SK-N-SH (cell line): Measurements from ENCODE around the gene NCAPH2. TPM values are rescaled to one million over a fixed set of nuclear protein-coding genes. Genes with fewer than 3 reads are reported as not detected.

Source experiments
- CTCF ChIA-PET: fragments of 300-600, 350-600 bp; formaldehyde crosslinking; extraction: SDS; loops from one replicate; lab custom pipeline; 2021; lab: Yijun Ruan, JAX
- POLR2A ChIA-PET: fragments of 350-600 bp; sonication (Branson Sonifier 250); formaldehyde crosslinking; extraction: SDS; loops from one replicate; lab custom pipeline; 2020; ENCODE audit warnings: antibody characterized with exemption, inconsistent platforms; lab: Yijun Ruan, JAX
- DNase-seq: peaks from one replicate; pipeline ENCODE4 v3.0.0; 2012
- H2AFZ ChIP-seq: fragments of 200-600 bp; sonication (generic); 2 replicates; pipeline ENCODE4 v1.8.1; 2016; ENCODE audit warnings: antibody characterized with exemption, mild to moderate bottlenecking, low read depth
- H3F3A ChIP-seq: fragments of 200-600 bp; sonication (generic); replicated peaks from 2 replicates; pipeline ENCODE3; 2016; ENCODE audit warnings: antibody characterized with exemption, mild to moderate bottlenecking; ENCODE audit not compliant: insufficient read depth
- H3K27ac ChIP-seq, 2 experiments: fragments of 200-500 bp in 1 of 2; fragments of 200-600 bp in 1 of 2; sonication (Bioruptor generic) in 1 of 2; sonication (generic), shearing (Covaris generic) in 1 of 2; 2 replicates each; pipeline versions ENCODE4 v1.5.1 to v1.6.1; 2014 to 2016; ENCODE audit warnings: low read depth in 2 of 2, inconsistent platforms in 1 of 2, low read length in 1 of 2, mild to moderate bottlenecking in 1 of 2, mixed read lengths in 1 of 2
- H3K27me3 ChIP-seq: fragments of 200-600 bp; sonication (generic), shearing (Covaris generic); 2 replicates; pipeline ENCODE4 v1.6.1; 2016; ENCODE audit warnings: mixed run types; ENCODE audit not compliant: insufficient read depth
- H3K36me3 ChIP-seq, 2 experiments: fragments of 200-500 bp in 1 of 2; fragments of 200-600 bp in 1 of 2; sonication (Bioruptor generic) in 1 of 2; sonication (generic) in 1 of 2; replicated peaks in 1 of 2; 2 replicates each; pipeline versions ENCODE3 to v1.5.1; 2014 to 2016; ENCODE audit warnings: low read length in 1 of 2, mild to moderate bottlenecking in 1 of 2; ENCODE audit not compliant: insufficient read depth in 2 of 2, control insufficient read depth in 1 of 2
- H3K4me1 ChIP-seq, 2 experiments: fragments of 200-500 bp in 1 of 2; fragments of 200-600 bp in 1 of 2; sonication (Bioruptor generic) in 1 of 2; sonication (generic), shearing (Covaris generic) in 1 of 2; 2 replicates each; pipeline versions ENCODE4 v1.5.1 to v1.6.1; 2014 to 2016; ENCODE audit warnings: low read depth in 1 of 2, low read length in 1 of 2, mixed run types in 1 of 2; ENCODE audit not compliant: insufficient read depth in 2 of 2, control insufficient read depth in 1 of 2
- H3K4me2 ChIP-seq: fragments of 200-600 bp; sonication (generic), shearing (Covaris generic); 2 replicates; pipeline ENCODE4 v1.6.1; 2017; ENCODE audit warnings: mixed run types
- H3K4me3 ChIP-seq, 2 experiments: fragments of 200-500 bp in 1 of 2; fragments of 200-600 bp in 1 of 2; sonication (Bioruptor generic) in 1 of 2; sonication (generic), shearing (Covaris generic) in 1 of 2; 2 replicates each; pipeline versions ENCODE4 v1.5.1 to v1.8.1; 2014 to 2016; ENCODE audit warnings: low read depth in 2 of 2, inconsistent platforms in 1 of 2, low read length in 1 of 2, mild to moderate bottlenecking in 1 of 2, mixed read lengths in 1 of 2, moderate library complexity in 1 of 2
- H3K79me2 ChIP-seq: fragments of 200-600 bp; sonication (generic); 2 replicates; pipeline ENCODE4 v1.8.1; 2017; ENCODE audit warnings: mild to moderate bottlenecking; ENCODE audit not compliant: insufficient read depth
- H3K9ac ChIP-seq: fragments of 200-600 bp; sonication (generic); 2 replicates; pipeline ENCODE4 v1.6.1; 2017; ENCODE audit warnings: mixed run types
- H3K9me2 ChIP-seq: fragments of 200-600 bp; sonication (generic); 2 replicates; pipeline ENCODE4 v1.6.1; 2017; ENCODE audit warnings: mixed run types
- H3K9me3 ChIP-seq: fragments of 200-600 bp; sonication (generic); 2 replicates; pipeline ENCODE4 v1.6.1; 2017; ENCODE audit warnings: mixed run types, mild to moderate bottlenecking, moderate library complexity
- H4K20me1 ChIP-seq: fragments of 200-600 bp; sonication (generic); 2 replicates; pipeline ENCODE4 v1.6.1; 2017; ENCODE audit warnings: mild to moderate bottlenecking, mixed run types; ENCODE audit not compliant: insufficient read depth
- CHD2 ChIP-seq: fragments of 150-350 bp; IDR thresholded peaks from 2 replicates; pipeline ENCODE4 v1.6.1; 2018; ENCODE audit warnings: low read length; ENCODE audit not compliant: partially characterized antibody
- EP300 ChIP-seq, 2 experiments: IDR thresholded peaks; 2 replicates each; pipeline versions ENCODE4 v1.4.0 to v1.6.1; 2012; ENCODE audit warnings: borderline replicate concordance in 1 of 2, low read depth in 1 of 2, low read length in 1 of 2
- EZH2phosphoT487 ChIP-seq: fragments of 200-600 bp; sonication (generic); IDR thresholded peaks from 2 replicates; pipeline ENCODE4 v1.6.1; 2017; ENCODE audit warnings: low read depth, mixed run types, mild to moderate bottlenecking, antibody characterized with exemption, moderate library complexity, borderline replicate concordance
- FOSL2 ChIP-seq: IDR thresholded peaks from 2 replicates; pipeline ENCODE4 v1.4.0; 2012; ENCODE audit warnings: low read depth, mild to moderate bottlenecking, moderate library complexity, borderline replicate concordance
- FOXJ3 ChIP-seq: sonication (generic); formaldehyde crosslinking; IDR thresholded peaks from 2 replicates; pipeline ENCODE4 v1.5.1; 2020; ENCODE audit warnings: mild to moderate bottlenecking, missing genetic modification reagents
- GABPA ChIP-seq: IDR thresholded peaks from 2 replicates; pipeline ENCODE4 v1.4.0; 2012; ENCODE audit warnings: low read depth, mild to moderate bottlenecking
- GATA2 ChIP-seq: sonication (generic); formaldehyde crosslinking; IDR thresholded peaks from 2 replicates; pipeline ENCODE4 v1.5.0; 2020; ENCODE audit warnings: mild to moderate bottlenecking, missing genetic modification reagents
- NFIC ChIP-seq: IDR thresholded peaks from 2 replicates; pipeline ENCODE4 v1.4.0; 2012; ENCODE audit warnings: borderline replicate concordance
- POLR2AphosphoS5 ChIP-seq: IDR thresholded peaks from 2 replicates; pipeline ENCODE4 v1.6.1; 2012; ENCODE audit warnings: low read depth, low read length
- RCOR1 ChIP-seq: fragments of 150-350 bp; IDR thresholded peaks from 2 replicates; pipeline ENCODE4 v1.6.1; 2017; ENCODE audit warnings: antibody characterized with exemption, low read length
- RXRA ChIP-seq: IDR thresholded peaks from 2 replicates; pipeline ENCODE4 v1.4.0; 2012; ENCODE audit warnings: low read depth, mild to moderate bottlenecking, borderline replicate concordance
- SMC3 ChIP-seq: IDR thresholded peaks from 2 replicates; pipeline ENCODE4 v1.6.1; 2012; ENCODE audit warnings: low read depth, low read length, improper control_type of control experiment
- TAF1 ChIP-seq: IDR thresholded peaks from 2 replicates; pipeline ENCODE4 v1.6.1; 2012; ENCODE audit warnings: low read depth, mild to moderate bottlenecking, low read length, moderate library complexity, borderline replicate concordance
- YY1 ChIP-seq: IDR thresholded peaks from 2 replicates; pipeline ENCODE4 v1.4.0; 2012; ENCODE audit warnings: low read depth, mild to moderate bottlenecking
- WGBS: methylation state at CpG from one replicate; pipeline ENCODE4 v1.1.6; 2017; ENCODE audit warnings: low lambda C conversion rate; 5-methylcytosine and 5-hydroxymethylcytosine counted together
- polyA plus RNA-seq, 3 experiments: library from polyadenylated mRNA; depleted of rRNA; stranded (reverse); fragments of >200 nt; gene quantifications; 2 replicates each; pipeline ENCODE4 v1.2.3, GENCODE V29; 2012
- TF ChIP-seq, protein P1 (sequence below): IDR thresholded peaks from 2 replicates; pipeline ENCODE4; 2012
- TF ChIP-seq, protein P2 (sequence below): fragments of 200-600 bp; sonication (generic); IDR thresholded peaks from 2 replicates; pipeline ENCODE4 v1.6.1; 2017; ENCODE audit warnings: antibody characterized with exemption, mild to moderate bottlenecking, moderate library complexity
- TF ChIP-seq, protein P3 (sequence below): fragments of 150-350 bp; IDR thresholded peaks from 2 replicates; pipeline ENCODE4 v1.6.1; 2017; ENCODE audit warnings: antibody characterized with exemption, low read length, low read depth, borderline replicate concordance
- TF ChIP-seq, protein P4 (sequence below): IDR thresholded peaks from 2 replicates; pipeline ENCODE4 v1.4.0; 2012; ENCODE audit warnings: low read depth, borderline replicate concordance
- TF ChIP-seq, protein P5 (sequence below): IDR thresholded peaks from 2 replicates; pipeline ENCODE4 v1.4.0; 2012; ENCODE audit warnings: low read depth

NCAPH2 gene
- polyA plus RNA-seq, 1 of the 3 experiments (the other 2 are of a cell fraction): 22.4 TPM

DNA sequence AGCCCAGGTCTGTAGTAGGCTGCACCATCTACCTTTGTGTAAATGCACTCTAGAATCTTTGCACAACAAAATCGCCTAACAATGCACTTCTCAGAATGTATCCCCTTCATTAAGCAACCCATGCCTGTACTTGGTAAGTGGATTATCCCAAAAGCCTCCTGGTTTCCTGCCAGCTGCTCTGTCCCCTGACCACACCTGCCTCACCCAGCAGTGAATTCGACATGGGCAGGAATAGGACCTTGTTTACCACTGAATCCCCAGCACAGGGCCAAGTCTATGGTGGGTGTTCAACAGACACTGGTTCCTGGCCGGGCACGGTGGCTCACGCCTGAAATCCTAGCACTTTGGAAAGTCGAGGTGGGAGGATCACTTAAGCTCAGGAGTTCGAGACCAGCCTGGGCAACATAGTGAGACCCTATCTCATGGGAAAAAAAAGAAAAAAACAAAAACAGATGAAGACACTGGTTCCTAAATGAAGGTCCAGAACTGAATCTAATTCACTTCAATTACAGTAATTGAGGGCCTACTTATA lies 59.8 kb downstream of the NCAPH2 start:
- POLR2A ChIA-PET: no interaction called here

DNA sequence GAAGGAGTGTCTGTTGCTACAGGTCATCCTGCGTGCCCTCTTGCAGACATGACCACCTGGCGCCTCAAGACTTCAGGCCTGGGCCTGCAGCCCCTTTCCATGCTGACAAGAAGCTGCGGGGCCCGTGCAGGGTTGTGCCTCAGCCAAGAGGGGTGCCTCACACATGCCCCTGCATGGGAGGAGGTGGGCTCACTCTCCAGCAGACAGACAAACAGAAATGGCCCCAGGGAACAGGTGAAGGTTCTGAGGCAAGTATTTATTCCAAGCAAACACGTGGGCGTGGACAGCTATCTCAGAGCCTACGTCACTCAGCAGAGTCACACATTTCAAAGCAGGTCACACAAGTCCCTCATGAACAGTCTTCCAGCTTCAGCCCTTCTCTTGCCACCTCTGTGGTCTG lies 60.6 kb downstream of the NCAPH2 start:
- no peaks in the 10 kb centered on the region for H3F3A ChIP-seq
- no peaks in the 10 kb centered on the region for H3K9me3 ChIP-seq
- H2AFZ ChIP-seq: no peak overlapping the region
- H3K79me2 ChIP-seq: no peaks in the 10 kb centered on the region
- no peak for DNase-seq
- ChIA-PET CTCF (interaction anchor here (0.9 to 1.3 kb wide), 2 partner anchors 43 to 52 kb away, joined by 3 read pairs; partner anchors contain the start of gene SCO2), POLR2A (no interaction called here)
- H3K27ac ChIP-seq: no peak overlapping the region
- H3K27me3 ChIP-seq: no peaks in the 10 kb centered on the region
- no peak for TF ChIP-seq NFIC
- TF ChIP-seq, protein P1, sequence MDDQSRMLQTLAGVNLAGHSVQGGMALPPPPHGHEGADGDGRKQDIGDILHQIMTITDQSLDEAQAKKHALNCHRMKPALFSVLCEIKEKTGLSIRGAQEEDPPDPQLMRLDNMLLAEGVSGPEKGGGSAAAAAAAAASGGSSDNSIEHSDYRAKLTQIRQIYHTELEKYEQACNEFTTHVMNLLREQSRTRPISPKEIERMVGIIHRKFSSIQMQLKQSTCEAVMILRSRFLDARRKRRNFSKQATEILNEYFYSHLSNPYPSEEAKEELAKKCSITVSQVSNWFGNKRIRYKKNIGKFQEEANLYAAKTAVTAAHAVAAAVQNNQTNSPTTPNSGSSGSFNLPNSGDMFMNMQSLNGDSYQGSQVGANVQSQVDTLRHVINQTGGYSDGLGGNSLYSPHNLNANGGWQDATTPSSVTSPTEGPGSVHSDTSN: no peak
- TF ChIP-seq, protein P2, sequence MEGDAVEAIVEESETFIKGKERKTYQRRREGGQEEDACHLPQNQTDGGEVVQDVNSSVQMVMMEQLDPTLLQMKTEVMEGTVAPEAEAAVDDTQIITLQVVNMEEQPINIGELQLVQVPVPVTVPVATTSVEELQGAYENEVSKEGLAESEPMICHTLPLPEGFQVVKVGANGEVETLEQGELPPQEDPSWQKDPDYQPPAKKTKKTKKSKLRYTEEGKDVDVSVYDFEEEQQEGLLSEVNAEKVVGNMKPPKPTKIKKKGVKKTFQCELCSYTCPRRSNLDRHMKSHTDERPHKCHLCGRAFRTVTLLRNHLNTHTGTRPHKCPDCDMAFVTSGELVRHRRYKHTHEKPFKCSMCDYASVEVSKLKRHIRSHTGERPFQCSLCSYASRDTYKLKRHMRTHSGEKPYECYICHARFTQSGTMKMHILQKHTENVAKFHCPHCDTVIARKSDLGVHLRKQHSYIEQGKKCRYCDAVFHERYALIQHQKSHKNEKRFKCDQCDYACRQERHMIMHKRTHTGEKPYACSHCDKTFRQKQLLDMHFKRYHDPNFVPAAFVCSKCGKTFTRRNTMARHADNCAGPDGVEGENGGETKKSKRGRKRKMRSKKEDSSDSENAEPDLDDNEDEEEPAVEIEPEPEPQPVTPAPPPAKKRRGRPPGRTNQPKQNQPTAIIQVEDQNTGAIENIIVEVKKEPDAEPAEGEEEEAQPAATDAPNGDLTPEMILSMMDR: no peak
- TF ChIP-seq EP300 (IDR thresholded peaks at IDR 0.05; ENCODE audit: borderline replicate concordance in 1 of 2, low read depth in 1 of 2, low read length in 1 of 2): no peak
- TF ChIP-seq, protein P3, sequence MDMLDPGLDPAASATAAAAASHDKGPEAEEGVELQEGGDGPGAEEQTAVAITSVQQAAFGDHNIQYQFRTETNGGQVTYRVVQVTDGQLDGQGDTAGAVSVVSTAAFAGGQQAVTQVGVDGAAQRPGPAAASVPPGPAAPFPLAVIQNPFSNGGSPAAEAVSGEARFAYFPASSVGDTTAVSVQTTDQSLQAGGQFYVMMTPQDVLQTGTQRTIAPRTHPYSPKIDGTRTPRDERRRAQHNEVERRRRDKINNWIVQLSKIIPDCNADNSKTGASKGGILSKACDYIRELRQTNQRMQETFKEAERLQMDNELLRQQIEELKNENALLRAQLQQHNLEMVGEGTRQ: no peak
- TF ChIP-seq SMC3: no peak
- TF ChIP-seq POLR2AphosphoS5: no peak
- H4K20me1 ChIP-seq: no peaks in the 10 kb centered on the region
- no peak overlapping the region for H3K9ac ChIP-seq
- H3K4me3 ChIP-seq: no peak overlapping the region
- H3K36me3 ChIP-seq: peaks cover 0 to 49% of the 10 kb centered on the region in 2 experiments
- H3K4me2 ChIP-seq: no peak overlapping the region
- no peaks in the 10 kb centered on the region for H3K9me2 ChIP-seq
- peaks cover 0 to under 1% of the 10 kb centered on the region in 2 experiments; a peak in 1 of 4 replicates for H3K4me1 ChIP-seq
- WGBS: 85% methylated on average over 7 of the region's 7 CpGs

More for the DNA sequence above, 59.8 kb downstream of the NCAPH2 start:
- TF ChIP-seq, protein P4, sequence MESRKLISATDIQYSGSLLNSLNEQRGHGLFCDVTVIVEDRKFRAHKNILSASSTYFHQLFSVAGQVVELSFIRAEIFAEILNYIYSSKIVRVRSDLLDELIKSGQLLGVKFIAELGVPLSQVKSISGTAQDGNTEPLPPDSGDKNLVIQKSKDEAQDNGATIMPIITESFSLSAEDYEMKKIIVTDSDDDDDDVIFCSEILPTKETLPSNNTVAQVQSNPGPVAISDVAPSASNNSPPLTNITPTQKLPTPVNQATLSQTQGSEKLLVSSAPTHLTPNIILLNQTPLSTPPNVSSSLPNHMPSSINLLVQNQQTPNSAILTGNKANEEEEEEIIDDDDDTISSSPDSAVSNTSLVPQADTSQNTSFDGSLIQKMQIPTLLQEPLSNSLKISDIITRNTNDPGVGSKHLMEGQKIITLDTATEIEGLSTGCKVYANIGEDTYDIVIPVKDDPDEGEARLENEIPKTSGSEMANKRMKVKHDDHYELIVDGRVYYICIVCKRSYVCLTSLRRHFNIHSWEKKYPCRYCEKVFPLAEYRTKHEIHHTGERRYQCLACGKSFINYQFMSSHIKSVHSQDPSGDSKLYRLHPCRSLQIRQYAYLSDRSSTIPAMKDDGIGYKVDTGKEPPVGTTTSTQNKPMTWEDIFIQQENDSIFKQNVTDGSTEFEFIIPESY: no peak
- TF ChIP-seq, protein P5, sequence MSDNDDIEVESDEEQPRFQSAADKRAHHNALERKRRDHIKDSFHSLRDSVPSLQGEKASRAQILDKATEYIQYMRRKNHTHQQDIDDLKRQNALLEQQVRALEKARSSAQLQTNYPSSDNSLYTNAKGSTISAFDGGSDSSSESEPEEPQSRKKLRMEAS: no peak
- no peak for TF ChIP-seq YY1
- no peak for TF ChIP-seq SMC3
- TF ChIP-seq GABPA: no peak
- TF ChIP-seq EZH2phosphoT487: no peak
- no peak for TF ChIP-seq RCOR1
- TF ChIP-seq GATA2 (CRISPR knock-in tag): no peak
- TF ChIP-seq, protein P1: no peak
- TF ChIP-seq RXRA: no peak
- TF ChIP-seq CHD2: no peak
- no peak for TF ChIP-seq FOXJ3 (CRISPR knock-in tag)
- no peak for TF ChIP-seq FOSL2
- TF ChIP-seq TAF1: no peak
- TF ChIP-seq, all 33 proteins: peak for 0
- Histone ChIP-seq H2AFZ (no peak overlapping the region), H3K79me2 (no peaks in the 10 kb centered on the region), H3K27ac (no peak overlapping the region), H3K36me3 (peaks cover 0 to 41% of the 10 kb centered on the region in 2 experiments), H3K9ac (no peak overlapping the region), H3K27me3 (no peaks in the 10 kb centered on the region), H3F3A (no peaks in the 10 kb centered on the region), H3K9me3 (no peaks in the 10 kb centered on the region), H3K4me1 (peaks cover 0 to 4% of the 10 kb centered on the region in 2 experiments; a peak in 1 of 4 replicates), H3K4me3 (no peak overlapping the region), H3K4me2 (no peak overlapping the region), H3K9me2 (no peaks in the 10 kb centered on the region), H4K20me1 (no peaks in the 10 kb centered on the region)
- DNase-seq: no peak
- CTCF ChIA-PET: interaction anchor here (0.9 kb wide), 1 partner anchor 53 kb away, joined by 3 read pairs; no protein-coding TSS in a partner anchor
- WGBS: 77% methylated on average over 7 of the region's 7 CpGs
